ENCODE measurements around the gene FAR1. TPM values are rescaled to one million over a fixed set of nuclear protein-coding genes. Genes with fewer than 3 reads are reported as not detected.
"Not testable (repeated sequence)": the region's sequence is repeated elsewhere in the genome, so short reads cannot be mapped to it uniquely, and the experiment has no call there.

Gene FAR1, protein sequence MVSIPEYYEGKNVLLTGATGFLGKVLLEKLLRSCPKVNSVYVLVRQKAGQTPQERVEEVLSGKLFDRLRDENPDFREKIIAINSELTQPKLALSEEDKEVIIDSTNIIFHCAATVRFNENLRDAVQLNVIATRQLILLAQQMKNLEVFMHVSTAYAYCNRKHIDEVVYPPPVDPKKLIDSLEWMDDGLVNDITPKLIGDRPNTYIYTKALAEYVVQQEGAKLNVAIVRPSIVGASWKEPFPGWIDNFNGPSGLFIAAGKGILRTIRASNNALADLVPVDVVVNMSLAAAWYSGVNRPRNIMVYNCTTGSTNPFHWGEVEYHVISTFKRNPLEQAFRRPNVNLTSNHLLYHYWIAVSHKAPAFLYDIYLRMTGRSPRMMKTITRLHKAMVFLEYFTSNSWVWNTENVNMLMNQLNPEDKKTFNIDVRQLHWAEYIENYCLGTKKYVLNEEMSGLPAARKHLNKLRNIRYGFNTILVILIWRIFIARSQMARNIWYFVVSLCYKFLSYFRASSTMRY
- total RNA-seq, result 10 to 100 TPM; 31.4 to 53.7 (median 33.8) TPM
- 10 to 100 TPM in 1 of 2 donors, 1 to 10 TPM in 1; 6.9 to 10.9 TPM for polyA plus RNA-seq
- total RNA-seq, result 32.3 reads per million, percentile 61 among the genes with 10 or more reads in this experiment

DNA sequence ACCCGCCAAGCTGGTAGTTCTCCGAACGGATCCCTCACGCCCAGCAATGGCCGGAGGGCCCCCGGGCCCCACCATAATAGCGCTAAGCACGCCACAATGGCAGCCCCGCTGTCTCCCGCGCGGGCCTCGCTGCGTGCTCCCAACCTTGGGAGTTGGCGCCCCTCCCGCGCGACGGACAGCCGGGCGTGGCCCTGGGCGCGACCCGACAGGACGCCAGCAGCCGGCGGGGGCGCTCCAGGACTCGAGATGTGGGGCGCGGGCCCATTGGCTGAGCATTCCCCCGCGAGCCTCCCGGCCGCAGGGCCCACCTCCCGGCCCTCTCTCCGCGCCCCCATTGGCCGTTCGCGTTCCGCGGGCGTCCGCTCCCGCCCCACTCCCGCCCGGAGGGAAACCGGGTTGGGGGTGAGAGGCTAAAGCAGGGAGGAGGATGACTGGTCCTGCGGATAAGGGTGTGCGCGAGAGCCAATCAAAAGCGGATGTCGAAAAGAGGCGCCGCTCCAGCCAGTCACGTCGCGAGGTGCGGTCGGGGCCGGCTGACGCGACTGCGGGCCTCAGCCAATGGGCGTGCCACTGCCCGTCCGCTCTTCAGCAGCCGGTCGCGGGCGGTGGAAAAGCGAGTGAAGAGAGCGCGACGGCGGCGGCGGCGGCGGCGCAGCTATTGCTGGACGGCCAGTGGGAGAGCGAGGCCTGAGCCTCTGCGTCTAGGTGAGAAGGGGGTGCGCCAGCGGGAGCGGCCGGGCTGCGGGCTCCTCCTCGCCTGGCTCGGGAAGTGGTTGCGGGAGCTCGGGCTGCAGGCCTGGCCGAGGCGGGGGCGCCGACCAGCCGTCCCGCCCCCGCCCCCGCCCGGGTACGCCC, at the start of gene FAR1:
FAR1 (plus strand) TSS at position 567 of the 855 bp plus-strand sequence. CDS start 26,098 bp downstream, outside the sequence.
- Histone ChIP-seq H3K27ac (ENCODE audit: low read depth, low read length) (peak within 1 kb of the TSS; percentile 69), H3K27me3 (ENCODE audit: control insufficient read depth in 2 of 2, insufficient read depth in 2 of 2, low read length in 2 of 2) (no peaks in the 10 kb centered on the region), H3K4me1 (ENCODE audit: control insufficient read depth in 2 of 2, insufficient read depth in 2 of 2, low read length in 2 of 2) (peaks cover 14 to 17% of the 10 kb centered on the region in 2 donors), H3K4me3 (ENCODE audit: low read length) (peak within 1 kb of the TSS; percentile 90), H3K9me3 (ENCODE audit: control insufficient read depth in 2 of 3, low read length in 3 of 3) (no peaks in the 10 kb centered on the region), H3K36me3 (ENCODE audit: control insufficient read depth in 2 of 3, insufficient read depth in 3 of 3, low read length in 3 of 3) (no peaks in the 10 kb centered on the region)
- peaks cover 0 to 21% (median 7%) of the 10 kb centered on the region in 5 donors for H3K27me3 Mint-ChIP-seq
- DNase-seq (peak; percentile 89 to 97 (median 96)), ATAC-seq (peak; percentile 94)
- peaks cover 37 to 48% (median 45%) of the 10 kb centered on the region in 7 donors for H3K4me1 Mint-ChIP-seq
- peak within 1 kb of the TSS; percentile 69 to 99 (median 93) for H3K27ac Mint-ChIP-seq
- intact Hi-C loops (cut with micrococcal nuclease), result loop anchor here (1.0 to 10.0 kb wide), 15 partner anchors 181 to 1826 kb away; partner anchors contain the start of genes BMAL1 (in 2 of the 2), BTBD10 (in 2 of the 2), RRAS2 (in 2 of the 2) and CALCB (in 1 of the 2)
- H3K9me3 Mint-ChIP-seq, result no peaks in the 10 kb centered on the region
- H3K36me3 Mint-ChIP-seq, result peaks cover 0 to 15% (median 3%) of the 10 kb centered on the region in 5 donors
- peak within 1 kb of the TSS; percentile 90 to 100 (median 97) for H3K4me3 Mint-ChIP-seq
- POLR2A ChIA-PET, result interaction anchor here (0.6 kb wide), 1 partner anchor 46 kb away, joined by 3 read pairs; no protein-coding TSS in a partner anchor
- CTCF ChIA-PET, result interaction anchor here (0.6 to 0.8 kb wide), 2 partner anchors 19 to 748 kb away, joined by 3 to 6 read pairs; no protein-coding TSS in a partner anchor

DNA sequence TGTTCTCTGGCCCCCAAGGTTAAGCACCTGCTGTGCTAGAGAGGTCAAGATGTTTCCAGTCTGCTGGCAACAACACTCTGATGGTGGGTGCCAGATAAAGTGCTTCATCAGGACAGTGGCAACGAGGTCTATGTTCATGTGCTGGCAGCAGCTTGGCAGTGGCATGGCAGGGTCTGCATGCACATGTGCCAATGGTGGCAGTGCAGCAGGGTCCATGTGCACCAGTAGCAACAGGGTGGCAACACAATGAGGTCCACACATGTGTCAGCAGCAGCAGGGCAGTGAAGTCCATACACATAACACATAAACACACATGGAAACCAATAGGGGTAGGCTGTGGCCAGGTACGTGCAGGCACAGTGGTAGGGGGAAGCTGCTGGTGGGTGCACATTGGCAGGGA, 48.4 kb upstream of the FAR1 start:
- Mint-ChIP-seq H3K27ac (no peak overlapping the region), H3K9me3 (peaks cover 6 to 48% (median 29%) of the 10 kb centered on the region in 11 donors), H3K4me1 (no peaks in the 10 kb centered on the region), H3K36me3 (peaks cover 0 to 4% (median 3%) of the 10 kb centered on the region in 5 donors), H3K27me3 (peaks cover 2 to 14% (median 6%) of the 10 kb centered on the region in 5 donors), H3K4me3 (no peak overlapping the region)
- POLR2A ChIA-PET, result no interaction called here
- Histone ChIP-seq H3K4me1 (ENCODE audit: control insufficient read depth in 2 of 2, insufficient read depth in 2 of 2, low read length in 2 of 2) (no peaks in the 10 kb centered on the region), H3K36me3 (ENCODE audit: control insufficient read depth in 2 of 3, insufficient read depth in 3 of 3, low read length in 3 of 3) (no peaks in the 10 kb centered on the region), H3K27me3 (ENCODE audit: control insufficient read depth in 2 of 2, insufficient read depth in 2 of 2, low read length in 2 of 2) (no peaks in the 10 kb centered on the region), H3K4me3 (ENCODE audit: low read length) (no peak overlapping the region), H3K27ac (ENCODE audit: low read depth, low read length) (no peak overlapping the region), H3K9me3 (ENCODE audit: control insufficient read depth in 2 of 3, low read length in 3 of 3) (peaks cover 0 to 3% (median 0%) of the 10 kb centered on the region in 3 experiments)
- ATAC-seq (no peak), DNase-seq (no peak)
- intact Hi-C loops (cut with micrococcal nuclease), result no loop called here
- CTCF ChIA-PET, result no interaction called here

DNA sequence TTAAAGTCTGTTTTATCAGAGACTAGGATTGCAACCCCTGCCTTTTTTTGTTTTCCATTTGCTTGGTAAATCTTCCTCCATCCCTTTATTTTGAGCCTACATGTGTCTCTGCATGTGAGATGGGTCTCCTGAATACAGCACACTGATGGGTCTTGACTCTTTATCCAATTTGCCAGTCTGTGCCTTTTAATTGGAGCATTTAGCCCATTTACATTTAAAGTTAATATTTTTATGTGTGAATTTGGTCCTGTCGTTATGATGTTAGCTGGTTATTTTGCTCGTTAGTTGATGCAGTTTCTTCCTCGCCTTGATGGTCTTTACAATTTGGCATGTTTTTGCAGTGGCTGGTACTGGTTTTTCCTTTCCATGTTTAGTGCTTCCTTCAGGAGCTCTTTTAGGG, 41.6 kb upstream of the FAR1 start:
- POLR2A ChIA-PET; H3K27ac ChIP-seq (ENCODE audit: low read depth, low read length); H3K36me3 Mint-ChIP-seq; H3K4me1 ChIP-seq (ENCODE audit: control insufficient read depth in 2 of 2, insufficient read depth in 2 of 2, low read length in 2 of 2); CTCF ChIA-PET; intact Hi-C loops (cut with micrococcal nuclease); H3K27ac Mint-ChIP-seq; H3K27me3 ChIP-seq (ENCODE audit: control insufficient read depth in 2 of 2, insufficient read depth in 2 of 2, low read length in 2 of 2); H3K4me3 Mint-ChIP-seq; H3K9me3 ChIP-seq (ENCODE audit: control insufficient read depth in 2 of 3, low read length in 3 of 3); H3K4me3 ChIP-seq (ENCODE audit: low read length); H3K4me1 Mint-ChIP-seq; H3K36me3 ChIP-seq (ENCODE audit: control insufficient read depth in 2 of 3, insufficient read depth in 3 of 3, low read length in 3 of 3); DNase-seq; ATAC-seq: not testable (repeated sequence)
- H3K9me3 Mint-ChIP-seq, result peaks cover 2 to 18% (median 7%) of the 10 kb centered on the region in 11 donors
- H3K27me3 Mint-ChIP-seq, result peaks cover 0 to 15% (median 9%) of the 10 kb centered on the region in 5 donors

DNA sequence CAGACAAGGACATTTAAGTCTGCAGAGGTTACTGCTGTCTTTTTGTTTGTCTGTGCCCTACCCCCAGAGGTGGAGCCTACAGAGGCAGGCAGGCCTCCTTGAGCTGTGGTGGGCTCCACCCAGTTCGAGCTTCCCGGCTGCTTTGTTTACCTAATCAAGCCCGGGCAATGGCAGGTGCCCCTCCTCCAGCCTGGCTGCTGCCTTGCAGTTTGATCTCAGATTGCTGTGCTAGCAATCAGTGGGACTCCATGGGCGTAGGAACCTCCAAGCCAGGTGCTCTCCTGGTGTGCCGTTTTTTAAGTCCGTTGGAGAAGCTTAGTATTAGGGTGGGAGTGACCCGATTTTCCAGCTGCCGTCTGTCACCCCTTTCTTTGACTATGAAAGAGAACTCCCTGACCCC, 39.8 kb upstream of the FAR1 start:
- H3K4me3 ChIP-seq (ENCODE audit: low read length); intact Hi-C loops (cut with micrococcal nuclease); DNase-seq; H3K27me3 ChIP-seq (ENCODE audit: control insufficient read depth in 2 of 2, insufficient read depth in 2 of 2, low read length in 2 of 2); H3K9me3 ChIP-seq (ENCODE audit: control insufficient read depth in 2 of 3, low read length in 3 of 3); H3K36me3 Mint-ChIP-seq; H3K4me1 Mint-ChIP-seq; POLR2A ChIA-PET; CTCF ChIA-PET; ATAC-seq; H3K4me1 ChIP-seq (ENCODE audit: control insufficient read depth in 2 of 2, insufficient read depth in 2 of 2, low read length in 2 of 2); H3K27ac ChIP-seq (ENCODE audit: low read depth, low read length); H3K4me3 Mint-ChIP-seq; H3K27ac Mint-ChIP-seq; H3K36me3 ChIP-seq (ENCODE audit: control insufficient read depth in 2 of 3, insufficient read depth in 3 of 3, low read length in 3 of 3): not testable (repeated sequence)
- H3K9me3 Mint-ChIP-seq, result peaks cover 2 to 20% (median 9%) of the 10 kb centered on the region in 11 donors
- H3K27me3 Mint-ChIP-seq, result peaks cover 4 to 22% (median 16%) of the 10 kb centered on the region in 5 donors

DNA sequence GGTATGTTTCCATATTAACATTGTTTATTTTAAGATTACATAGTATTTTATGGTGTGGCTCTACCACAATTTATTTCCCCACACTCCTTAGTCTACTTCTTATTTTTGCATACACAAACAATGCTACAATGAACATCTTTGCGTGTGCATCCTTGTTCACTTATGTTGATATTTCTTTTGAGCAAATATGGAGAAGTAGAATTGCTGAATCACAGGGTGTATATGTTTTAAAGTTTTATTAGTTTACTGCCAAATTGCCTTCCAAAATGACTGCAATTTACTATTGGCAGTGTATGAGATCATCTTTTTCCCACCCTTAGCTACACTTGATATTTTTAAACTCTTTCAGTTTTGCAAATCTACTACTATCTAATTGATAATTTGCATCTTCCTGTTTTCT, 38.7 kb upstream of the FAR1 start:
- no peaks in the 10 kb centered on the region for H3K9me3 ChIP-seq (ENCODE audit: control insufficient read depth in 2 of 3, low read length in 3 of 3)

DNA sequence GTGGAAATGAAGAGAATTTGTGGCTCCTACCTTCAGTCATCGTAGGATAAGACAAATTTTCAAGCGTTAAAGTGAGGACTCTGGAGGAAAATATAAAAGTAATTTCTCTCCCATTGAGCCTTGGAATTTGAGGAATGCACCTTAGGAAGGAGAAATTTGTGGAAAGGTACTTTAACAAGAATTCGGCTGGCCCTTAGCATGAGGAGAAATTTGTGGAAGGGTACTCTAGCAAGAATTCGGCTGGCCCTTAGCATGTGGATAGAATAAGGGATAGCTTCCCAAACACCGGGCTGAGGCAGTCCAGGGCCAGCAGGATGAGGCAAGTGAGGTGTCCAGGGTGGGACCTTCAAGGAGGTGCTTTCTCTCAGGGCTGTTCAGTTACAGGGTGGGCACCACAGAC, 33.2 kb upstream of the FAR1 start:
- H3K9me3 Mint-ChIP-seq, result peaks cover 0 to 14% (median 6%) of the 10 kb centered on the region in 11 donors
- no peak for ATAC-seq
- H3K36me3 Mint-ChIP-seq, result peaks cover 0 to 9% (median 4%) of the 10 kb centered on the region in 5 donors
- ChIA-PET CTCF (no interaction called here), POLR2A (no interaction called here)
- Histone ChIP-seq H3K27ac (ENCODE audit: low read depth, low read length) (no peak overlapping the region), H3K9me3 (ENCODE audit: control insufficient read depth in 2 of 3, low read length in 3 of 3) (no peaks in the 10 kb centered on the region), H3K27me3 (ENCODE audit: control insufficient read depth in 2 of 2, insufficient read depth in 2 of 2, low read length in 2 of 2) (no peaks in the 10 kb centered on the region), H3K4me3 (ENCODE audit: low read length) (no peak overlapping the region), H3K36me3 (ENCODE audit: control insufficient read depth in 2 of 3, insufficient read depth in 3 of 3, low read length in 3 of 3) (no peaks in the 10 kb centered on the region), H3K4me1 (ENCODE audit: control insufficient read depth in 2 of 2, insufficient read depth in 2 of 2, low read length in 2 of 2) (no peaks in the 10 kb centered on the region)
- no peak overlapping the region for H3K4me3 Mint-ChIP-seq
- H3K27ac Mint-ChIP-seq, result no peak overlapping the region
- H3K27me3 Mint-ChIP-seq, result peaks cover 12 to 47% (median 23%) of the 10 kb centered on the region in 5 donors
- DNase-seq, result no peak
- H3K4me1 Mint-ChIP-seq, result no peaks in the 10 kb centered on the region
- intact Hi-C loops (cut with micrococcal nuclease), result no loop called here

More for the DNA sequence above, 38.7 kb upstream of the FAR1 start:
- H3K4me3 Mint-ChIP-seq, result no peak overlapping the region
- no peaks in the 10 kb centered on the region for H3K4me1 ChIP-seq (ENCODE audit: control insufficient read depth in 2 of 2, insufficient read depth in 2 of 2, low read length in 2 of 2)
- no peak for ATAC-seq
- peaks cover 7 to 30% (median 18%) of the 10 kb centered on the region in 5 donors for H3K27me3 Mint-ChIP-seq
- no peaks in the 10 kb centered on the region for H3K36me3 ChIP-seq (ENCODE audit: control insufficient read depth in 2 of 3, insufficient read depth in 3 of 3, low read length in 3 of 3)
- DNase-seq, result no peak
- H3K4me3 ChIP-seq (ENCODE audit: low read length), result no peak overlapping the region
- H3K27ac ChIP-seq (ENCODE audit: low read depth, low read length), result no peak overlapping the region
- no peaks in the 10 kb centered on the region for H3K4me1 Mint-ChIP-seq
- H3K36me3 Mint-ChIP-seq, result peaks cover 0 to 6% (median 4%) of the 10 kb centered on the region in 5 donors
- no peak overlapping the region for H3K27ac Mint-ChIP-seq
- peaks cover 2 to 20% (median 9%) of the 10 kb centered on the region in 11 donors for H3K9me3 Mint-ChIP-seq
- intact Hi-C loops (cut with micrococcal nuclease), result no loop called here
- ChIA-PET POLR2A (no interaction called here), CTCF (no interaction called here)
- no peaks in the 10 kb centered on the region for H3K27me3 ChIP-seq (ENCODE audit: control insufficient read depth in 2 of 2, insufficient read depth in 2 of 2, low read length in 2 of 2)
